GM12864 (cell line): Measurements from ENCODE around the gene DENND1A.

Source experiments
- DNase-seq: peaks from one replicate; pipeline ENCODE4 v3.0.0-alpha.2; 2011; ENCODE audit warnings: low read depth
- H3K4me3 ChIP-seq: 2 replicates; pipeline ENCODE4 v1.5.1; 2011; ENCODE audit warnings: mild to moderate bottlenecking, low read depth, low read length, control low read depth
- CTCF ChIP-seq: IDR thresholded peaks from 2 replicates; pipeline ENCODE4 v1.5.1; 2011; ENCODE audit warnings: low read depth, mild to moderate bottlenecking, moderate library complexity, low read length, control low read depth, inconsistent platforms; ENCODE audit errors: missing control alignments

Gene DENND1A

GRCh38 chr9:123806829-123807228 is 123.1 kb downstream of the DENND1A start:
- no peak for DNase-seq
- no peak for TF ChIP-seq CTCF
- H3K4me3 ChIP-seq: no peak overlapping the region

DNA sequence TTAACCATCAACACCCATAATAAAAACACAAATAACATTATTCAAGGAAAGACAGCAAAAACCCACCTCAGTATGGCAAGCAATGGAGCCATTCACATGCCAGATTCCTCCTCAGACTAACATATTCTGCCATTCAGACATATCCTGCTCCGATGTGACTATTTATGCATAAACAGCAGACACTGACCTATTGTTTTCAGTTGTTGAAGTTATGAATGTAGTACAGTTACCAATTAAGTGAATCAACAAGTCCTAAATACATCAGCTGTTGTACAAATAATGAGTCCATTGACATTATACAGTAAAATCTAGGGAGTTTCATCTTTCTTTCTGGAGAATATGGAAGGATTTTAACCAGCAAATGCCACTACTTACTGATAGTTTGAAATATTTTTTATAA is 131.7 kb downstream of the DENND1A start:
- DNase-seq: no peak
- H3K4me3 ChIP-seq: no peak overlapping the region
- no peak for TF ChIP-seq CTCF

- DNase-seq: no peak
- TF ChIP-seq CTCF: no peak
- H3K4me3 ChIP-seq: no peak overlapping the region
Observed at GRCh38 chr9:123796618-123797484, 133.1 kb downstream of the DENND1A start.

DNA sequence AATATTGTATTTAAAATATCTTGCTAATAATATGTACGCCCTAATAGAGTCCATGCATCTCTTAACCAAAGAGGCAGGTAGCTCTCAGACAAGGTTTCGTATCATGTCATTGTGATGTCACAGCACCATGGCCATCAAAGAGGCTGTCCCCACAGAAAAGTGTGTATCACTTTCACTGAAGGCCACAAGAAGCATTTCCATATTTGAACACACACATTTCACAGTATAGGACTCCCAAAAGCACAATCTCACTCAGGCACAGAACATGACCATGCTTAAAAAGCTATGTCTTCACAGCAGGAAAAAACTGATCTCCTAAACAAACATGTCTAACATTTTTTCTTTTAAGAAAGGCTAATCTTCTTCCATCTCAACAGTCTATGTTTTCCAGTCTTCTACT is 133.8 kb downstream of the DENND1A start:
- TF ChIP-seq CTCF: no peak
- H3K4me3 ChIP-seq: no peak overlapping the region

DNA sequence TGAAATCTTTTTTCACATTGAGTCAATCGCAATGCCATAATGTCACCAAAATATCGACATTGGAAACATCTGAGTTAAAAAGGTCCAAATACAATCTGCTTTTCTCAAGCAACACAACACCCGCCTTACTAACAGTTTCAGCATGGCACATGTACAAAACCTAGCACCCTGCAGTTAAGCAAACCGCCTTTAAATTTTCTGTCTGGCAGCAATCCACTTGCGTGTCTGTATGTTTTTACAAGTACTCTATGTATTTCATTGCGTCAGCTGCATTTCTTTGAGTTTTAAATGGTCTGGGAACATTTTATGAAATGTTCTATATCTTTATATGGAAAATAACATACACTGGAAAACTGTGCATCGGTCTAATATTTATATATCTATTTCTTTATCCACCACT is 134.6 kb downstream of the DENND1A start:
- TF ChIP-seq CTCF: no peak
- no peak overlapping the region for H3K4me3 ChIP-seq
- DNase-seq: no peak

More for the DNA sequence above, 133.8 kb downstream of the DENND1A start:
- no peak for DNase-seq

GRCh38 chr9:123792501-123792900 is 137.4 kb downstream of the DENND1A start:
- TF ChIP-seq CTCF: no peak
- DNase-seq: no peak
- H3K4me3 ChIP-seq: no peak overlapping the region
